Measurements from ENCODE around the gene FAN1.

FAN1 gene

GRCh38 chr15:30919877-30920550 is 16.3 kb downstream of the FAN1 start:
- no peak overlapping the region for H3K4me3 ChIP-seq (ENCODE audit: low read length)
- DNase-seq (ENCODE audit: low read depth) = no peak
- TF ChIP-seq CTCF (conservative IDR thresholded peaks at IDR 0.05; ENCODE audit: low read depth, low read length) = no peak

GRCh38 chr15:30921106-30921505 is 17.4 kb downstream of the FAN1 start:
- DNase-seq (ENCODE audit: low read depth) = no peak
- no peak overlapping the region for H3K4me3 ChIP-seq (ENCODE audit: low read length)
- no peak for TF ChIP-seq CTCF (conservative IDR thresholded peaks at IDR 0.05; ENCODE audit: low read depth, low read length)

DNA sequence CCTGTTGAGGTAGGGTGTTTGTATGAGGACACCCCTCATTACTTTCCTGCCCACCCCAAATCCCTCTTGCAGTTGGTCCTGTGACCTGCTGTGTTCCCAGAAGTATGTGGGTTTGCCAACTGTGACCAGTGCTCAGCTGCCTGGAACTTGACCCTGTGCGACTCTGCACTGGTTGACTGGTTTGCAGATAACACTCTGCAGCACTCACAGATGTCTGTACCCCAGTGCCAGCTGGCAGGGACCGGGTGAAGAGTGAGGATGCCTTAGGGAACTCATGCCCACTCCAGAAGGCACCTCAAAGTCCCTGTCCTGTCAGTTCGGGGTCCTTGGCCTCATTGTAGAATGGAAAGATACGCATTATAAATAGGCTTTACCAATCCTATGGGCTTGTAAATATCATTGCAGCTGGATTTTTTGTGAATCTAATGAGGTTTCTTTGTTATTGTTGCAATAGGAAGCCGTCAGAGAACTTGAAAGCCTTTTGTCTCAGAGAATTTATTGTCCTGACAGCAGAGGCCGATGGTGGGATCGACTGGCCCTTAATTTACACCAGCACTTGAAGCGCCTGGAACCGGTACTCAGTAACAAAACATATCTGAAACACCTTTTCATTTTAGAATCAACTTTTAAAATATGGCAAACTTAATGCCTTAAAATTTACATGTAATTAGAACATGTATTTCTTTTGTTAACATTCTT is 18.2 kb downstream of the FAN1 start:
- DNase-seq (ENCODE audit: low read depth) = peak; percentile 64
- TF ChIP-seq CTCF (conservative IDR thresholded peaks at IDR 0.05; ENCODE audit: low read depth, low read length) = no peak
- no peak overlapping the region for H3K4me3 ChIP-seq (ENCODE audit: low read length)

- no peak for TF ChIP-seq CTCF (conservative IDR thresholded peaks at IDR 0.05; ENCODE audit: low read depth, low read length)
- H3K4me3 ChIP-seq (ENCODE audit: low read length) = no peak overlapping the region
- peak; percentile 79 for DNase-seq (ENCODE audit: low read depth)
Measured at GRCh38 chr15:30922480-30923311, 19.0 kb downstream of the FAN1 start.

DNA sequence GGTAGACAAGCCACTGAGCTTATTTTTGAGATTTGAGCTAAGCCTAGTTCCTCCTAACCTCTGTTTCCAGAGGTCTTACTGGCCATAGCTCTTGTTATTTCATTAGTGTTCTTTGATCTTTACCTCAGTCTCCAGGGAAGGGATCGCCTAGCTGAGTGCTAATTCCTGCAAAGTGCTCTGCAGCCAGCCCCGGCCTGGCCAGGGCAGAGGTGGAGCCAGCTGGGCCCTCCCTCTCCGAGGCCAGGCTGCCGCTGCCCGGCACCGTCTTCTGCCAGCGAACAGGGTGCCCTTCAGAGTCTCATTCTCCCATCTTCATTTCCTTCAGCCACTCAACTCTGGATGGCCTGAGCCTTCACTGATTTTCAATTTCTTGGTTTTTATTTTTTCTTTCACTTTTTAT is 19.7 kb downstream of the FAN1 start:
- DNase-seq (ENCODE audit: low read depth) = no peak
- H3K4me3 ChIP-seq (ENCODE audit: low read length) = no peak overlapping the region
- TF ChIP-seq CTCF (conservative IDR thresholded peaks at IDR 0.05; ENCODE audit: low read depth, low read length) = no peak

GRCh38 chr15:30924353-30924752 is 20.6 kb downstream of the FAN1 start:
- no peak overlapping the region for H3K4me3 ChIP-seq (ENCODE audit: low read length)
- DNase-seq (ENCODE audit: low read depth) = no peak
- no peak for TF ChIP-seq CTCF (conservative IDR thresholded peaks at IDR 0.05; ENCODE audit: low read depth, low read length)
